CD14-positive monocyte (primary cell): ENCODE data around the gene SIDT2. TPM values are rescaled to one million over a fixed set of nuclear protein-coding genes. Genes with fewer than 3 reads are reported as not detected.
A peak's percentile ranks its signal among the peaks of the same experiment; 100 is the strongest.

Source experiments
- DNase-seq, 3 donors: peaks; one replicate each; pipeline ENCODE4 v3.0.0-alpha.2; 2011 to 2022
- H2AFZ ChIP-seq: 2 replicates; pipeline ENCODE4 v1.6.0; 2012; ENCODE audit warnings: mild to moderate bottlenecking, low read depth, low read length, inconsistent platforms; ENCODE audit not compliant: insufficient read depth, poor library complexity, severe bottlenecking
- H3K27ac ChIP-seq, 2 donors: 1 replicate in 1 of 2; 2 replicates in 1 of 2; pipeline ENCODE4 v1.5.1; 2012 to 2013; ENCODE audit warnings: low read length in 2 of 2, control low read depth in 1 of 2, inconsistent platforms in 1 of 2, low read depth in 1 of 2, mild to moderate bottlenecking in 1 of 2
- H3K27me3 ChIP-seq, 2 donors: one replicate each; pipeline versions ENCODE4 v1.6.0 to v1.6.1; 2011 to 2013; ENCODE audit warnings: low read length in 2 of 2; ENCODE audit not compliant: control insufficient read depth in 2 of 2, insufficient read depth in 2 of 2
- H3K36me3 ChIP-seq, 2 donors: replicated peaks in 1 of 2; 1 replicate in 1 of 2; 2 replicates in 1 of 2; pipeline versions ENCODE4 v1.5.1 to v1.6.1; 2012 to 2013; ENCODE audit warnings: low read length in 2 of 2, control low read depth in 1 of 2, inconsistent platforms in 1 of 2, mild to moderate bottlenecking in 1 of 2; ENCODE audit not compliant: insufficient read depth in 2 of 2, control insufficient read depth in 1 of 2
- H3K4me1 ChIP-seq, 2 donors: 1 replicate in 1 of 2; 2 replicates in 1 of 2; pipeline versions ENCODE4 v1.5.1 to v1.6.1; 2012 to 2013; ENCODE audit warnings: low read length in 2 of 2, control low read depth in 1 of 2, inconsistent platforms in 1 of 2, mild to moderate bottlenecking in 1 of 2, moderate library complexity in 1 of 2; ENCODE audit not compliant: insufficient read depth in 2 of 2, control insufficient read depth in 1 of 2
- H3K4me2 ChIP-seq: replicated peaks from 2 replicates; pipeline ENCODE3; 2012; ENCODE audit warnings: low read length, moderate library complexity, mild to moderate bottlenecking; ENCODE audit not compliant: poor library complexity, severe bottlenecking; ENCODE audit errors: extremely low read depth
- H3K4me3 ChIP-seq, 3 experiments: fragments of 200-600 bp in 1 of 3; sonication (generic) in 1 of 3; replicated peaks in 1 of 3; 1 replicate in 2 of 3; 2 replicates in 1 of 3; pipeline ENCODE4 v1.5.1; 2011 to 2013; ENCODE audit warnings: low read length in 3 of 3, mild to moderate bottlenecking in 3 of 3, control low read depth in 2 of 3, low read depth in 2 of 3, inconsistent platforms in 1 of 3, moderate library complexity in 1 of 3
- H3K79me2 ChIP-seq: 2 replicates; pipeline ENCODE4 v1.6.0; 2012; ENCODE audit warnings: mild to moderate bottlenecking, control low read depth, inconsistent platforms, low read length, moderate library complexity; ENCODE audit not compliant: insufficient read depth
- H3K9ac ChIP-seq: 2 replicates; pipeline ENCODE4 v1.6.0; 2017; ENCODE audit warnings: low read length, mild to moderate bottlenecking; ENCODE audit not compliant: insufficient read depth, poor library complexity, severe bottlenecking
- H3K9me3 ChIP-seq, 2 donors: replicated peaks in 1 of 2; 1 replicate in 1 of 2; 2 replicates in 1 of 2; pipeline versions ENCODE4 v1.5.1 to v1.6.1; 2012 to 2013; ENCODE audit warnings: low read length in 2 of 2, control low read depth in 1 of 2; ENCODE audit not compliant: control insufficient read depth in 1 of 2, insufficient read depth in 1 of 2
- H4K20me1 ChIP-seq: 2 replicates; pipeline ENCODE4 v1.6.0; 2012; ENCODE audit warnings: mild to moderate bottlenecking, low read length, control low read depth, moderate library complexity; ENCODE audit not compliant: insufficient read depth
- H3K27ac Mint-ChIP-seq, 7 donors: one replicate each; pipeline ENCODE4 v1.8.0; 2020; ENCODE audit warnings: mild to moderate bottlenecking in 7 of 7, mixed read lengths in 7 of 7, moderate library complexity in 6 of 7, inconsistent platforms in 2 of 7
- H3K27me3 Mint-ChIP-seq, 3 donors: one replicate each; pipeline ENCODE4 v1.8.0; 2021 to 2022; ENCODE audit warnings: low read depth in 3 of 3, mild to moderate bottlenecking in 3 of 3, mixed read lengths in 3 of 3, moderate library complexity in 3 of 3, inconsistent platforms in 1 of 3
- H3K36me3 Mint-ChIP-seq, 2 donors: one replicate each; pipeline ENCODE4 v1.8.0; 2020; ENCODE audit warnings: mixed read lengths in 2 of 2, inconsistent platforms in 1 of 2, mild to moderate bottlenecking in 1 of 2
- H3K4me1 Mint-ChIP-seq: one replicate; pipeline ENCODE4 v1.8.0; 2020; ENCODE audit warnings: mild to moderate bottlenecking, mixed read lengths
- H3K4me3 Mint-ChIP-seq, 2 donors: one replicate each; pipeline ENCODE4 v1.8.0; 2020; ENCODE audit warnings: mild to moderate bottlenecking in 2 of 2, mixed read lengths in 2 of 2, moderate library complexity in 1 of 2
- H3K9me3 Mint-ChIP-seq, 7 donors: one replicate each; pipeline ENCODE4 v1.8.0; 2020 to 2022; ENCODE audit warnings: mixed read lengths in 7 of 7, mild to moderate bottlenecking in 6 of 7, moderate library complexity in 6 of 7, inconsistent platforms in 2 of 7
- CTCF ChIP-seq: fragments of 200-600 bp; IDR thresholded peaks from one replicate; pipeline ENCODE4 v1.8.0; 2022; ENCODE audit warnings: antibody characterized with exemption, mild to moderate bottlenecking
- WGBS: methylation state at CpG from one replicate; pipeline ENCODE4 v1.1.5; 2013; ENCODE audit warnings: missing lambda C conversion rate; ENCODE audit not compliant: insufficient coverage; 5-methylcytosine and 5-hydroxymethylcytosine counted together
- intact Hi-C, 2 donors: fragments of 100-400 bp; cut with micrococcal nuclease; formaldehyde crosslinking; loops; one replicate each; pipeline versions ENCODE4 v1.15.0 to v1.15.1; 2023
- polyA plus RNA-seq, 3 donors: library from polyadenylated mRNA; depleted of rRNA in 1 of 3; unstranded in 2 of 3; stranded (reverse) in 1 of 3; fragments of 300-500 nt in 2 of 3; fragments of >200 nt in 1 of 3; fragmentation: Illumina TruSeq in 2 of 3; gene quantifications; 1 replicate in 2 of 3; 2 replicates in 1 of 3; pipeline ENCODE4 v1.2.3, GENCODE V29; 2012 to 2021

The SIDT2 gene
- polyA plus RNA-seq, 3 donors: 21.8 to 177 (median 41.8) TPM

DNA sequence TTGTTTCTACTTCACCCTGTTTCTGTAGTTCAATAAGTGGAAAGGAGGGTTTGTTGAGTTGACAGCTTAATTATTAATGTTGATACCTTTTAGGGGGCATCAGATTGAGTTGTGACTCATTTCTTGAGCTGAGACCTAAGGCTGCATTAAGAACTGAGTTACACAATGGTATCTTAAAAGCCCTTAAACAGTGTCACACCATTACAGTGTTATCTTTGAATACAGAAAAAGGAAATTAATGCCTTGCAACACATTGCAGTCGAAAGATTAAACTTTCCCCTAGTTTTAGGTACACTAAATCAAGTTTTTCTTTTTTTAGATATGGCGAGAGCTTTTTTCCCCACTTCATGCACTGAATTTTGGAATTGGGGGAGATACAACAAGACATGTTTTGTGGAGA is 17.7 kb upstream of the SIDT2 start:
- Histone ChIP-seq H3K36me3 (peaks cover 68 to 97% of the 10 kb centered on the region in 2 donors), H3K4me2 (no peak overlapping the region), H3K79me2 (peaks cover 73% of the 10 kb centered on the region), H3K9me3 (no peaks in the 10 kb centered on the region), H3K4me3 (no peak overlapping the region), H3K27me3 (no peaks in the 10 kb centered on the region), H3K4me1 (no peaks in the 10 kb centered on the region), H3K9ac (no peak overlapping the region), H4K20me1 (peaks cover 86% of the 10 kb centered on the region), H3K27ac (peak overlapping the region in 1 of 2 donors; percentile 52), H2AFZ (no peak overlapping the region)
- H3K4me1 Mint-ChIP-seq: peaks cover 4% of the 10 kb centered on the region
- no peak for DNase-seq
- no CpG with 5 or more reads among the region's 2 CpGs for WGBS
- no peaks in the 10 kb centered on the region for H3K9me3 Mint-ChIP-seq
- intact Hi-C loops: no loop called here
- peaks cover 59 to 91% of the 10 kb centered on the region in 2 donors for H3K36me3 Mint-ChIP-seq
- no peak overlapping the region for H3K4me3 Mint-ChIP-seq
- no peak for TF ChIP-seq CTCF
- H3K27me3 Mint-ChIP-seq: no peaks in the 10 kb centered on the region
- peak overlapping the region in 2 of 7 donors; percentile 21 to 45 for H3K27ac Mint-ChIP-seq

GRCh38 chr11:117166491-117166890 is 12.1 kb upstream of the SIDT2 start:
- Histone ChIP-seq H3K4me3 (no peak overlapping the region), H3K4me1 (no peaks in the 10 kb centered on the region), H4K20me1 (peaks cover 75% of the 10 kb centered on the region), H3K9ac (no peak overlapping the region), H3K4me2 (no peak overlapping the region), H3K36me3 (peaks cover 87 to 98% of the 10 kb centered on the region in 2 donors), H3K27ac (peak overlapping the region in 1 of 2 donors; percentile 36), H3K27me3 (no peaks in the 10 kb centered on the region), H3K9me3 (no peaks in the 10 kb centered on the region), H2AFZ (no peak overlapping the region), H3K79me2 (peaks cover 28% of the 10 kb centered on the region)
- peaks cover 0 to 3% (median 0%) of the 10 kb centered on the region in 7 donors for H3K9me3 Mint-ChIP-seq
- intact Hi-C loops: no loop called here
- H3K4me3 Mint-ChIP-seq: no peak overlapping the region
- no peak for TF ChIP-seq CTCF
- no peak overlapping the region for H3K27ac Mint-ChIP-seq
- H3K27me3 Mint-ChIP-seq: no peaks in the 10 kb centered on the region
- DNase-seq: no peak
- no peaks in the 10 kb centered on the region for H3K4me1 Mint-ChIP-seq
- WGBS: 67% methylated on average over 1 of the region's 1 CpG
- peaks cover 82 to 97% of the 10 kb centered on the region in 2 donors for H3K36me3 Mint-ChIP-seq
